HEK293 (cell line): Measurements from ENCODE around the gene RND2.

Experiments used
- MEIS1 ChIP-seq: sonication (generic); formaldehyde crosslinking; IDR thresholded peaks from 2 replicates; pipeline ENCODE4 v1.8.1; 2022; ENCODE audit warnings: missing genetic modification reagents, mild to moderate bottlenecking, borderline replicate concordance
- OSR2 ChIP-seq: fragments of 450-650 bp; formaldehyde crosslinking; IDR thresholded peaks from 2 replicates; pipeline ENCODE4 v1.5.1; 2016; ENCODE audit warnings: missing biosample characterization, missing genetic modification characterization
- TRIM28 ChIP-seq: IDR thresholded peaks from 2 replicates; pipeline ENCODE4 v1.6.1; 2011; ENCODE audit warnings: low read length, control low read depth, borderline replicate concordance
- YY1 ChIP-seq: fragments of 450-650 bp; formaldehyde crosslinking; IDR thresholded peaks from 2 replicates; pipeline ENCODE4 v1.5.1; 2018; ENCODE audit warnings: missing biosample characterization, missing genetic modification characterization
- ZBTB44 ChIP-seq: fragments of 450-650 bp; IDR thresholded peaks from 2 replicates; pipeline ENCODE4 v1.5.1; 2018; ENCODE audit warnings: missing biosample characterization, mild to moderate bottlenecking, missing genetic modification characterization
- ZFP69B ChIP-seq: fragments of 450-650 bp; formaldehyde crosslinking; IDR thresholded peaks from 2 replicates; pipeline ENCODE4 v1.5.1; 2016; ENCODE audit warnings: missing biosample characterization, missing genetic modification characterization
- ZNF148 ChIP-seq: fragments of 450-650 bp; formaldehyde crosslinking; IDR thresholded peaks from 2 replicates; pipeline ENCODE4 v1.5.0; 2017; ENCODE audit warnings: missing biosample characterization, missing genetic modification characterization, borderline replicate concordance
- ZNF175 ChIP-seq: fragments of 450-650 bp; formaldehyde crosslinking; IDR thresholded peaks from 2 replicates; pipeline ENCODE4 v1.5.1; 2016; ENCODE audit warnings: missing biosample characterization, missing genetic modification characterization
- ZNF211 ChIP-seq: fragments of 450-650 bp; formaldehyde crosslinking; IDR thresholded peaks from 2 replicates; pipeline ENCODE4 v1.5.1; 2016; ENCODE audit warnings: low read depth, missing biosample characterization, missing genetic modification characterization
- ZNF266 ChIP-seq: fragments of 450-650 bp; formaldehyde crosslinking; IDR thresholded peaks from 2 replicates; pipeline ENCODE4 v1.5.1; 2016; ENCODE audit warnings: missing biosample characterization, missing genetic modification characterization, low read depth
- ZNF274 ChIP-seq, 2 experiments: fragments of 200-500 bp in 1 of 2; fragments of 450-650 bp in 1 of 2; sonication (Bioruptor generic) in 1 of 2; formaldehyde crosslinking in 1 of 2; IDR thresholded peaks; 2 replicates each; pipeline versions ENCODE4 v1.5.1 to v1.6.1; 2014 to 2016; ENCODE audit warnings: borderline replicate concordance in 1 of 2, inconsistent platforms in 1 of 2, low read length in 1 of 2, missing biosample characterization in 1 of 2, missing genetic modification characterization in 1 of 2
- ZNF324 ChIP-seq: fragments of 450-650 bp; formaldehyde crosslinking; IDR thresholded peaks from 2 replicates; pipeline ENCODE4 v1.5.1; 2016; ENCODE audit warnings: missing biosample characterization, missing genetic modification characterization
- ZNF335 ChIP-seq: fragments of 450-650 bp; formaldehyde crosslinking; conservative IDR thresholded peaks from 2 replicates; pipeline ENCODE4 v1.5.1; 2016; ENCODE audit warnings: missing biosample characterization, missing genetic modification characterization
- ZNF341 ChIP-seq: fragments of 450-650 bp; formaldehyde crosslinking; IDR thresholded peaks from 2 replicates; pipeline ENCODE4; 2016; ENCODE audit warnings: low read depth, missing biosample characterization, missing genetic modification characterization
- ZNF394 ChIP-seq: fragments of 450-650 bp; formaldehyde crosslinking; IDR thresholded peaks from 2 replicates; pipeline ENCODE4 v1.5.1; 2016; ENCODE audit warnings: missing biosample characterization, missing genetic modification characterization, mild to moderate bottlenecking, moderate library complexity, borderline replicate concordance
- ZNF48 ChIP-seq: fragments of 450-650 bp; formaldehyde crosslinking; IDR thresholded peaks from 2 replicates; pipeline ENCODE4 v1.5.1; 2016; ENCODE audit warnings: missing biosample characterization, missing genetic modification characterization
- ZNF529 ChIP-seq: fragments of 450-650 bp; formaldehyde crosslinking; IDR thresholded peaks from 2 replicates; pipeline ENCODE4 v1.5.1; 2017; ENCODE audit warnings: missing genetic modification characterization, missing biosample characterization; ENCODE audit not compliant: insufficient replicate concordance
- ZNF677 ChIP-seq: fragments of 450-650 bp; IDR thresholded peaks from 2 replicates; pipeline ENCODE4 v1.5.0; 2018; ENCODE audit warnings: missing biosample characterization, mild to moderate bottlenecking, missing genetic modification characterization, moderate library complexity
- ZNF792 ChIP-seq: fragments of 450-650 bp; formaldehyde crosslinking; IDR thresholded peaks from 2 replicates; pipeline ENCODE4 v1.5.1; 2016; ENCODE audit warnings: missing biosample characterization, missing genetic modification characterization
- TF ChIP-seq, protein P1 (sequence below): fragments of 450-650 bp; formaldehyde crosslinking; IDR thresholded peaks from 2 replicates; pipeline ENCODE4 v1.5.1; 2016; ENCODE audit warnings: missing biosample characterization, missing genetic modification characterization
- TF ChIP-seq, protein P2 (sequence below): fragments of 450-650 bp; formaldehyde crosslinking; IDR thresholded peaks from 2 replicates; pipeline ENCODE4 v1.5.1; 2016; ENCODE audit warnings: missing biosample characterization, missing genetic modification characterization
- TF ChIP-seq, protein P3 (sequence below): fragments of 450-650 bp; formaldehyde crosslinking; IDR thresholded peaks from 2 replicates; pipeline ENCODE4 v1.5.1; 2016; ENCODE audit warnings: missing biosample characterization, missing genetic modification characterization
- TF ChIP-seq, protein P4 (sequence below): fragments of 450-650 bp; formaldehyde crosslinking; IDR thresholded peaks from 2 replicates; pipeline ENCODE4 v1.5.1; 2016; ENCODE audit warnings: missing biosample characterization, missing genetic modification characterization, borderline replicate concordance
- TF ChIP-seq, protein P5 (sequence below): fragments of 450-650 bp; formaldehyde crosslinking; optimal IDR thresholded peaks from 2 replicates; pipeline ENCODE3; 2016; ENCODE audit warnings: missing biosample characterization, mild to moderate bottlenecking, missing genetic modification characterization

Gene RND2

GRCh38 chr17:43020789-43021740, 4.0 kb upstream of the RND2 start (continued):
- TF ChIP-seq, protein P1, sequence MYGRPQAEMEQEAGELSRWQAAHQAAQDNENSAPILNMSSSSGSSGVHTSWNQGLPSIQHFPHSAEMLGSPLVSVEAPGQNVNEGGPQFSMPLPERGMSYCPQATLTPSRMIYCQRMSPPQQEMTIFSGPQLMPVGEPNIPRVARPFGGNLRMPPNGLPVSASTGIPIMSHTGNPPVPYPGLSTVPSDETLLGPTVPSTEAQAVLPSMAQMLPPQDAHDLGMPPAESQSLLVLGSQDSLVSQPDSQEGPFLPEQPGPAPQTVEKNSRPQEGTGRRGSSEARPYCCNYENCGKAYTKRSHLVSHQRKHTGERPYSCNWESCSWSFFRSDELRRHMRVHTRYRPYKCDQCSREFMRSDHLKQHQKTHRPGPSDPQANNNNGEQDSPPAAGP (tag by site-specific recombination): peak; percentile 82
- TF ChIP-seq ZFP69B (tag by site-specific recombination): peak; percentile 74; the same call in 1 of the 2 replicates
- TF ChIP-seq ZNF211 (tag by site-specific recombination): no peak
- no peak for TF ChIP-seq MEIS1
- TF ChIP-seq, protein P2, sequence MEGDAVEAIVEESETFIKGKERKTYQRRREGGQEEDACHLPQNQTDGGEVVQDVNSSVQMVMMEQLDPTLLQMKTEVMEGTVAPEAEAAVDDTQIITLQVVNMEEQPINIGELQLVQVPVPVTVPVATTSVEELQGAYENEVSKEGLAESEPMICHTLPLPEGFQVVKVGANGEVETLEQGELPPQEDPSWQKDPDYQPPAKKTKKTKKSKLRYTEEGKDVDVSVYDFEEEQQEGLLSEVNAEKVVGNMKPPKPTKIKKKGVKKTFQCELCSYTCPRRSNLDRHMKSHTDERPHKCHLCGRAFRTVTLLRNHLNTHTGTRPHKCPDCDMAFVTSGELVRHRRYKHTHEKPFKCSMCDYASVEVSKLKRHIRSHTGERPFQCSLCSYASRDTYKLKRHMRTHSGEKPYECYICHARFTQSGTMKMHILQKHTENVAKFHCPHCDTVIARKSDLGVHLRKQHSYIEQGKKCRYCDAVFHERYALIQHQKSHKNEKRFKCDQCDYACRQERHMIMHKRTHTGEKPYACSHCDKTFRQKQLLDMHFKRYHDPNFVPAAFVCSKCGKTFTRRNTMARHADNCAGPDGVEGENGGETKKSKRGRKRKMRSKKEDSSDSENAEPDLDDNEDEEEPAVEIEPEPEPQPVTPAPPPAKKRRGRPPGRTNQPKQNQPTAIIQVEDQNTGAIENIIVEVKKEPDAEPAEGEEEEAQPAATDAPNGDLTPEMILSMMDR (tag by site-specific recombination): no peak
- TF ChIP-seq ZNF529 (tag by site-specific recombination): no peak
- TF ChIP-seq ZNF148 (tag by site-specific recombination): no peak
- TF ChIP-seq TRIM28: no peak
- TF ChIP-seq ZBTB44: no peak
- TF ChIP-seq, protein P3, sequence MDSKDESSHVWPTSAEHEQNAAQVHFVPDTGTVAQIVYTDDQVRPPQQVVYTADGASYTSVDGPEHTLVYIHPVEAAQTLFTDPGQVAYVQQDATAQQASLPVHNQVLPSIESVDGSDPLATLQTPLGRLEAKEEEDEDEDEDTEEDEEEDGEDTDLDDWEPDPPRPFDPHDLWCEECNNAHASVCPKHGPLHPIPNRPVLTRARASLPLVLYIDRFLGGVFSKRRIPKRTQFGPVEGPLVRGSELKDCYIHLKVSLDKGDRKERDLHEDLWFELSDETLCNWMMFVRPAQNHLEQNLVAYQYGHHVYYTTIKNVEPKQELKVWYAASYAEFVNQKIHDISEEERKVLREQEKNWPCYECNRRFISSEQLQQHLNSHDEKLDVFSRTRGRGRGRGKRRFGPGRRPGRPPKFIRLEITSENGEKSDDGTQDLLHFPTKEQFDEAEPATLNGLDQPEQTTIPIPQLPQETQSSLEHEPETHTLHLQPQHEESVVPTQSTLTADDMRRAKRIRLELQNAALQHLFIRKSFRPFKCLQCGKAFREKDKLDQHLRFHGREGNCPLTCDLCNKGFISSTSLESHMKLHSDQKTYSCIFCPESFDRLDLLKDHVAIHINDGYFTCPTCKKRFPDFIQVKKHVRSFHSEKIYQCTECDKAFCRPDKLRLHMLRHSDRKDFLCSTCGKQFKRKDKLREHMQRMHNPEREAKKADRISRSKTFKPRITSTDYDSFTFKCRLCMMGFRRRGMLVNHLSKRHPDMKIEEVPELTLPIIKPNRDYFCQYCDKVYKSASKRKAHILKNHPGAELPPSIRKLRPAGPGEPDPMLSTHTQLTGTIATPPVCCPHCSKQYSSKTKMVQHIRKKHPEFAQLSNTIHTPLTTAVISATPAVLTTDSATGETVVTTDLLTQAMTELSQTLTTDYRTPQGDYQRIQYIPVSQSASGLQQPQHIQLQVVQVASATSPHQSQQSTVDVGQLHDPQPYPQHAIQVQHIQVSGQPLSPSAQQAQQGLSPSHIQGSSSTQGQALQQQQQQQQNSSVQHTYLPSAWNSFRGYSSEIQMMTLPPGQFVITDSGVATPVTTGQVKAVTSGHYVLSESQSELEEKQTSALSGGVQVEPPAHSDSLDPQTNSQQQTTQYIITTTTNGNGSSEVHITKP (tag by site-specific recombination): peak; percentile 42
- TF ChIP-seq OSR2 (tag by site-specific recombination): no peak
- TF ChIP-seq ZNF48: no peak
- TF ChIP-seq ZNF341 (tag by site-specific recombination): no peak
- TF ChIP-seq, protein P4, sequence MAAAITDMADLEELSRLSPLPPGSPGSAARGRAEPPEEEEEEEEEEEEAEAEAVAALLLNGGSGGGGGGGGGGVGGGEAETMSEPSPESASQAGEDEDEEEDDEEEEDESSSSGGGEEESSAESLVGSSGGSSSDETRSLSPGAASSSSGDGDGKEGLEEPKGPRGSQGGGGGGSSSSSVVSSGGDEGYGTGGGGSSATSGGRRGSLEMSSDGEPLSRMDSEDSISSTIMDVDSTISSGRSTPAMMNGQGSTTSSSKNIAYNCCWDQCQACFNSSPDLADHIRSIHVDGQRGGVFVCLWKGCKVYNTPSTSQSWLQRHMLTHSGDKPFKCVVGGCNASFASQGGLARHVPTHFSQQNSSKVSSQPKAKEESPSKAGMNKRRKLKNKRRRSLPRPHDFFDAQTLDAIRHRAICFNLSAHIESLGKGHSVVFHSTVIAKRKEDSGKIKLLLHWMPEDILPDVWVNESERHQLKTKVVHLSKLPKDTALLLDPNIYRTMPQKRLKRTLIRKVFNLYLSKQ (tag by site-specific recombination): no peak
- TF ChIP-seq ZNF324: no peak
- no peak for TF ChIP-seq YY1 (tag by site-specific recombination)
- TF ChIP-seq ZNF792 (tag by site-specific recombination): no peak
- no peak for TF ChIP-seq ZNF274 (IDR thresholded peaks at IDR 0.05; ENCODE audit: low read length)
- no peak for TF ChIP-seq ZNF274 (tag by site-specific recombination; IDR thresholded peaks at IDR 0.05; ENCODE audit: borderline replicate concordance)
- peak; percentile 26; the same call in 1 of the 2 replicates for TF ChIP-seq ZNF394
- TF ChIP-seq, protein P5, sequence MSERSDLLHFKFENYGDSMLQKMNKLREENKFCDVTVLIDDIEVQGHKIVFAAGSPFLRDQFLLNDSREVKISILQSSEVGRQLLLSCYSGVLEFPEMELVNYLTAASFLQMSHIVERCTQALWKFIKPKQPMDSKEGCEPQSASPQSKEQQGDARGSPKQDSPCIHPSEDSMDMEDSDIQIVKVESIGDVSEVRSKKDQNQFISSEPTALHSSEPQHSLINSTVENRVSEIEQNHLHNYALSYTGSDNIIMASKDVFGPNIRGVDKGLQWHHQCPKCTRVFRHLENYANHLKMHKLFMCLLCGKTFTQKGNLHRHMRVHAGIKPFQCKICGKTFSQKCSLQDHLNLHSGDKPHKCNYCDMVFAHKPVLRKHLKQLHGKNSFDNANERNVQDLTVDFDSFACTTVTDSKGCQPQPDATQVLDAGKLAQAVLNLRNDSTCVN (tag by site-specific recombination): no peak
- TF ChIP-seq ZNF335 (tag by site-specific recombination): peak; percentile 98
- no peak for TF ChIP-seq ZNF175 (tag by site-specific recombination)
- TF ChIP-seq ZNF266 (tag by site-specific recombination): no peak
- no peak for TF ChIP-seq ZNF677
